AG10803 (cell line): ENCODE data around the gene GRIK2.
"Not testable (repeated sequence)": the region's sequence is repeated elsewhere in the genome, so short reads cannot be mapped to it uniquely, and the experiment has no call there.

Source experiments
- DNase-seq: peaks from one replicate; pipeline ENCODE4 v3.0.0; 2010; ENCODE audit warnings: low read depth
- H3K4me3 ChIP-seq: 2 replicates; pipeline ENCODE4 v1.5.1; 2011; ENCODE audit warnings: mild to moderate bottlenecking, low read length, control low read depth
- TF ChIP-seq, protein P1 (sequence below): conservative IDR thresholded peaks from 2 replicates; pipeline ENCODE4 v1.5.1; 2011; ENCODE audit warnings: mild to moderate bottlenecking, low read length, control low read depth, inconsistent platforms

The GRIK2 gene

DNA sequence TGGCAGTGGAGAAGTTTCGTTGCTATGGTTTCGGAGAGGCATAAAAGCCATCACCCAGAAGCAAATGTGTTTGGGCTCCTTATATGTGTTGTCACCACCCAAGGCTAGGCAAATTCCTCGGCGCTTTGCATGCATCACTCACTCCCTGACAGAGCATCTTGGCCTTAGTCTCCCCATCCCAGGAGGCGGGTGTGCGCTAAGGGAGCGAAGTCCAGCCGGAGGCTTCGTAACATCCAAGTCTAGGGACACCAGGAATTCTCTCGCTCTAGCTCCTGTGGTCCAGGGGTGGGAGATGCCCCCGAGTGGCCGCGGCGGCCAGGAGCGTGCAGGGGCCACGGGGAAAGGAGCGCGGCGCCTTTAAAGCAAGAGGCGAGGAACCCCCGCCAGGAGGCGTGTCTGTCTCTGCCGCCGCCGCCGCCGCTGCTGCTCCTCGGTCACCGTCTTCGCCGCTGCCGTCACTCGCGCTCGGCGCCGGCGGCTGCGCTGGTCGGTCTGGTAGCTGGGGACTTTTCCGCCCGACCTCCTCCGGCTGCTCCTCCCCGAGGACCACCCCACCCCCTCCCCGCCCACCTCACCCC, at the start of gene GRIK2:
Gene GRIK2 (plus strand): TSS at position 458 of the 578 bp plus-strand sequence.
- H3K4me3 ChIP-seq, result peak within 1 kb of the TSS; percentile 71
- TF ChIP-seq, protein P1, sequence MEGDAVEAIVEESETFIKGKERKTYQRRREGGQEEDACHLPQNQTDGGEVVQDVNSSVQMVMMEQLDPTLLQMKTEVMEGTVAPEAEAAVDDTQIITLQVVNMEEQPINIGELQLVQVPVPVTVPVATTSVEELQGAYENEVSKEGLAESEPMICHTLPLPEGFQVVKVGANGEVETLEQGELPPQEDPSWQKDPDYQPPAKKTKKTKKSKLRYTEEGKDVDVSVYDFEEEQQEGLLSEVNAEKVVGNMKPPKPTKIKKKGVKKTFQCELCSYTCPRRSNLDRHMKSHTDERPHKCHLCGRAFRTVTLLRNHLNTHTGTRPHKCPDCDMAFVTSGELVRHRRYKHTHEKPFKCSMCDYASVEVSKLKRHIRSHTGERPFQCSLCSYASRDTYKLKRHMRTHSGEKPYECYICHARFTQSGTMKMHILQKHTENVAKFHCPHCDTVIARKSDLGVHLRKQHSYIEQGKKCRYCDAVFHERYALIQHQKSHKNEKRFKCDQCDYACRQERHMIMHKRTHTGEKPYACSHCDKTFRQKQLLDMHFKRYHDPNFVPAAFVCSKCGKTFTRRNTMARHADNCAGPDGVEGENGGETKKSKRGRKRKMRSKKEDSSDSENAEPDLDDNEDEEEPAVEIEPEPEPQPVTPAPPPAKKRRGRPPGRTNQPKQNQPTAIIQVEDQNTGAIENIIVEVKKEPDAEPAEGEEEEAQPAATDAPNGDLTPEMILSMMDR, result peak; percentile 30
- DNase-seq, result peak; percentile 39

DNA sequence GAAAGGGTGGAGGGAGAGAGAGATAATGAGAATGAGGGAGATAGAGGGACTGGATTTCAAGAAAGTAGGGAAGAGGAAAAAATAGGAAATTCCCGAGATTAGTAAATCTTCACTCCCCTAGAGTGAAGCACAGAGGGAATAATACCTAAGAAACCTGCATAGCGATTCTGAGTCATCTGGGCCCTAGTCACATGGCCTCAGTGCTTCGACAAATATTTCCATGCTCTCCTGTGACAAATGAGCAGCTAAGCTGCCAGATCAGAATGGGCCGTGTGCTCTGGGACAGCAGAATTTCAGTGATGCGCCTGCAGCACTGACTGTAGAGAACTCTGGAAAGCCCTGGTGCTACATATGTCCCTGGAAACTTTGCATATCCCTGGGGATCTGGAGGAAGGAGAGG, 48.6 kb upstream of the GRIK2 start:
- H3K4me3 ChIP-seq, result no peak overlapping the region
- no peak for DNase-seq
- TF ChIP-seq, protein P1, result no peak

DNA sequence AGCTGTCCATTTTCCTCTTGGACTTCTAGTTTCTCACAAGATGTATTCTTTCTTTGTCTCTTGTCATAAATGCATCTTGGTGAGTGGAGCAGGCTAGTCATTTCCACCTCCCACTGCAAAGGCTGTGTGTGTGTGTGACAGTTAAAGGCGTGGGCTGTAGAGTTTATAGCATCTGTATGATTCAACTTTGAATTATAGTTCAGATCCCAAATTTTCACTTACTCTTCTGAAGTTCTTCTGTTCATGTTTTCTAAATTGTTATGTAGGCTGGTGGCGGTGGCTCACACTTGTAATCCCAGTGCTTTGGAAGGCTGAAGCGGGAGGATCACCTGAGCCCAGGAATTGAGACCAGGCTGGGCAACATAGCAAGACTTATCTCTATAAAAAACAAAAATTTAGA, 44.7 kb upstream of the GRIK2 start:
- DNase-seq, result no peak
- TF ChIP-seq, protein P1, result no peak

DNA sequence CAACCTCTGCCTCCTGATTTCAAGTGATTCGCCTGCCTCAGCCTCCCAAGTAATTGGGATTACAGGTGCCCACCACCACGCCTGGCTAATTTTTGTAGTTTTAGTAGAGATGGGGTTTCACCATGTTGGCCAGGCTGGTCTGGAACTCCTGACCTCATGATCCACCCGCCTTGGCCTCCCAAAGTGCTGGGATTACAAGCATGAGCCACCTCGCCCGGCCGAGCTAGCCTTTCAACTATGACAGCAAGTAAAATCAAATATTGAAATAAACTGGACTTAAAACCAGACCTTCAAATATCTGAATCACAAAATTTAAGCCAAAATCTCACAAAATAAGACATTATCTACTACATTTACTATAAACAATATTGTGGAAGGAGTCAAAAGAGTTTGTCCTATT, 42.9 kb upstream of the GRIK2 start:
- not testable (repeated sequence) for DNase-seq, H3K4me3 ChIP-seq

More for the DNA sequence above, 44.7 kb upstream of the GRIK2 start:
- no peak overlapping the region for H3K4me3 ChIP-seq

DNA sequence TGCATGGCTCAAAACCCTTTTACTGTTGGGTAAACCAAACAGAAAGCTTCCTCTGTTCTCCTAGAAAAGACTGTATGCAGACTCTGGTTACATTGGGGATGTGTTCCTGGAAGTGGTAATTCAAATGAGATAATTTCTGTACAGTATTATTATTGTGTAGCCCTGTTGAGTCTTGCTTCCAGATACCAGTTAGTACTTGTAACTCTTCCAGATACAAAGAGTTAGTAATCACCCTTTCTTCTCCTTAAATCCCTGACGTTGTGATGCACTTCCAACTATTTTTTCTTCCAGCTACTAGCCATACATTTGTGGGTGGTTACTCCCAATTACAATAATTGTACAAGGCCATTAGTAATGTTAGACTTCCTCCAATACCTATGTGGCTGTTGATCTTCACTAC, 42.3 kb upstream of the GRIK2 start:
- TF ChIP-seq, protein P1, result no peak
- no peak overlapping the region for H3K4me3 ChIP-seq
- DNase-seq, result no peak

DNA sequence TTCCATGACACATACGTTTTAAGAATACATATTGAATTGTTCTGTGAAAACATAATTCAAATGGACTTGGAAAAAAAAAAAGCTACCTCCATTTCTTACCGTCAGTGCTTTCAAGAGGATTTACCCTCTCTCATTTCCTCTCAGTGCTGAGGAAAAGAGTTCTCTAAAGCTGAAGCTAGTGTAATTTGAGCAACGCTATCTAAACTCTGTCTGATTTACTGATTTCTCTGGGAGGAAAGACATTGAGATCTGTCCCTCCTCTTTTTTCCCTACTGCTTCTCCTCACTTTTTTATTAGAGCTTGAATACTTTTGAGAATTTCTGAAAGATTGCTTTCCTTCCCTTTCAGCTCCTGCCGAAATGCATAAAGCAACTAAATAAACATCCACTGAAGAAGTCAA, 41.2 kb upstream of the GRIK2 start:
- no peak for DNase-seq
- H3K4me3 ChIP-seq, result no peak overlapping the region
- TF ChIP-seq, protein P1, result no peak

DNA sequence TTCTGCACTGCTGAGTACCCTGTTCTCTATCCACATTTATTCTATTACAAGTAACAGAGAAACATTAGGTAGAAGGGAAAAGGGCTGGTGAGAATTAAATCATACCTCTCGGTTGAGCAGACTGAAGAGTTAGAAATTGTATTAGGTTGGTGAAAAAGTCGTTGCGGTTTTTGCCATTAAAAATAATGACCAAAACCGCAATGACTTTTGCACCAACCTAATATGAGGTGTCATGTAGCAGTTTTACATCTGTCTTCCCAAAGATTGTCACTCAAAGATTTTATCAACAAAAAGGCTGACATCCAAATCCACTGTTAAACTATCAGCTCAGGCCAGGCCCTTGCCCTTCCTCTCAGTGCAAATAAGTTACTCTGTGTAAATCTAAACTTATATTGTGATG, 28.3 kb upstream of the GRIK2 start:
- no peak for DNase-seq
- H3K4me3 ChIP-seq, result no peak overlapping the region
- TF ChIP-seq, protein P1, result no peak

DNA sequence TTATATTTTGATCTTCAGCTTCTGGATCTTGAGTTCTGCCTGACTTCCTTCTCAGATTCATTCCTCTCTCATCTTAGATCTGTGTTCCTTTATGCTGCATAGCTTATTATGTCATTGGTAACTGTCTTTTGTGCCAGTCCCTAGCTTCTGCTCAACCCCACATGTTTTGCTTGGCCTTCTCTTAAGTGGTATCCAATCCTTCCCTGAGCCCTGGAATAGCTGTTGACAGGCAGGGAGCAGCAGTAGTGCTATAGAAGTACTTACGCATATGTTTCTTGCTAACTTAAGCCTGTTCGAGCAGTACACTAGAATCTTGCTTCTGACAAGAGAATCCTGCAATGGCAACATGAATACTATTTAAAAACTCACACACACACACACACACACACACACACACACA, 13.6 kb upstream of the GRIK2 start:
- no peak overlapping the region for H3K4me3 ChIP-seq
- DNase-seq, result no peak
- TF ChIP-seq, protein P1, result no peak
